Body of pancreas (tissue), 4 donors: Measurements from ENCODE around the gene C1QTNF12. TPM values are rescaled to one million over a fixed set of nuclear protein-coding genes. Genes with fewer than 3 reads are reported as not detected.

Experiments
- ATAC-seq: fragments of 150-250 bp; one replicate; pipeline ENCODE4 v1.9.1; 2016
- DNase-seq, 4 donors: peaks; one replicate each; pipeline ENCODE4 v3.0.0-alpha.2; 2019
- H3K27ac ChIP-seq, 4 donors: fragments of 200-600 bp; sonication (generic); 1 replicate in 3 of 4; 2 replicates in 1 of 4; pipeline versions ENCODE4 v1.5.1 to v1.6.1; 2016 to 2019; ENCODE audit warnings: mild to moderate bottlenecking in 1 of 4, mixed read lengths in 1 of 4, moderate library complexity in 1 of 4
- H3K27me3 ChIP-seq, 2 donors: fragments of 200-600 bp; sonication (generic); one replicate each; pipeline ENCODE4 v1.6.0; 2016; ENCODE audit warnings: mild to moderate bottlenecking in 1 of 2
- H3K36me3 ChIP-seq, 2 donors: fragments of 200-600 bp; sonication (generic); replicated peaks in 1 of 2; 2 replicates each; pipeline ENCODE4 v1.5.1; 2016; ENCODE audit warnings: low read depth in 2 of 2; ENCODE audit not compliant: insufficient read depth in 1 of 2
- H3K4me1 ChIP-seq: fragments of 200-600 bp; sonication (generic); one replicate; pipeline ENCODE4 v1.6.0; 2016
- H3K4me3 ChIP-seq, 2 donors: fragments of 200-600 bp; sonication (generic); 1 replicate in 1 of 2; 2 replicates in 1 of 2; pipeline ENCODE4 v1.5.1; 2016 to 2019
- H3K9me3 ChIP-seq, 3 donors: fragments of 200-600 bp; sonication (generic); 1 replicate in 2 of 3; 2 replicates in 1 of 3; pipeline ENCODE4 v1.5.1; 2016
- POLR2A ChIP-seq, 3 donors: fragments of 450-650 bp; IDR thresholded peaks; one replicate each; pipeline ENCODE4 v1.6.1; 2016; ENCODE audit warnings: antibody characterized with exemption in 3 of 3, mild to moderate bottlenecking in 2 of 3
- WGBS, 2 donors: methylation state at CpG; one replicate each; pipeline ENCODE4 v1.1.5; 2017; 5-methylcytosine and 5-hydroxymethylcytosine counted together
- intact Hi-C: fragments of 100-400 bp; cut with DNase I; formaldehyde crosslinking; loops from one replicate; pipeline ENCODE4 v1.15.1; 2023
- total RNA-seq, 2 donors: library from RNA; depleted of rRNA; stranded (reverse); fragments of >200 nt; gene quantifications; one replicate each; pipeline ENCODE4 v1.1.0, GENCODE V29; 2016
- TF ChIP-seq, protein P1 (sequence below), 7 experiments: fragments of 450-650 bp in 4 of 7; fragments of 200-600 bp in 3 of 7; sonication (generic) in 3 of 7; IDR thresholded peaks; one replicate each; pipeline ENCODE4 v1.5.1; 2016 to 2019; ENCODE audit warnings: antibody characterized with exemption in 7 of 7

The C1QTNF12 gene
- total RNA-seq, 2 donors from 2014 or later, result not detected

DNA sequence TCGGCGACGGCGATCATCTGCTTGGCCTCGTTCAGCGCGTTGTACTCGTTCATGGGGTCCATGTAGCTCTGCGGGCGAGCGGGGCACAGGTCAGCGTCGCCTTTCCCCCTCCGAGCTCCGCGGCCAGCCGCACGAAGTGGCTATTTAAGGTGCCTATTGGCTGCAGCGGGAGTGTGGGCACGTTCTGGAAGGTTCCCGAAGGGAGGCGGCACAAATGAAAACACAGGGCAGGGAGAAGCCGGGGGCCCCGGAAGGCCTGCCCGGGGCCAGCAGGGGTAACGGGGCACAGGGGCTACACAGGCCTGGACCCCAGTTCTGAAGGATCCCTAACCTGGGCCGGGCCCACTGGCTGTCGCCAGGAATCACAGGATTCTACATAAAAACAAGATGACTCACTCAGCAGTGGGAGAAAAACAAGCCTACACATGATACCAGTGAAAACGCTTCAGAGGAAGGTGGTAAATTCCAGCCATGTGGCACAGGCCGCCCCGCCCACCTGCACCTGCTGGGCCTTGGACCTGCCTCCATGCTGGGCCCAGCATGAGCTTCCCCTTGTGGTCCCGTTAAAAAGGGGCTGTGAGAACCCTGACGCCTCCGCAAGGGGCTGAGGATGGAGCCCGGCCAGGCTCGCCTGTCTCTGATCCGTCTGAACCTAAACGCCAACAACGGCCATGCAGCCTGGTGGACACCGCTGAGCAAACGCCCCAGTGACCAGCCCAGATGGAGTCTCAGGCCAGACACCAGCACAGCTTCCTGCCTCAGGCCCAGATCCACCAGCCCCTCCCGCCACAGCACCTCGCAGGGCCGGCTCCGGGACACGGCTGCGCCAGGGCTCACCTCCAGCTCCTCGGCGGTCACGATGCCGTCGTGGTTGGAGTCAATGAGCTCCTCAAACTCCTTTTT is 28.6 kb downstream of the C1QTNF12 start:
- H3K27me3 ChIP-seq, result no peaks in the 10 kb centered on the region
- ATAC-seq (no peak), DNase-seq (no peak)
- no peaks in the 10 kb centered on the region for H3K9me3 ChIP-seq
- intact Hi-C loops, result no loop called here
- peaks cover 8 to 19% of the 10 kb centered on the region in 2 donors for H3K36me3 ChIP-seq
- H3K27ac ChIP-seq, result no peak overlapping the region
- TF ChIP-seq POLR2A (IDR thresholded peaks at IDR 0.05), result no peak
- TF ChIP-seq, protein P1, sequence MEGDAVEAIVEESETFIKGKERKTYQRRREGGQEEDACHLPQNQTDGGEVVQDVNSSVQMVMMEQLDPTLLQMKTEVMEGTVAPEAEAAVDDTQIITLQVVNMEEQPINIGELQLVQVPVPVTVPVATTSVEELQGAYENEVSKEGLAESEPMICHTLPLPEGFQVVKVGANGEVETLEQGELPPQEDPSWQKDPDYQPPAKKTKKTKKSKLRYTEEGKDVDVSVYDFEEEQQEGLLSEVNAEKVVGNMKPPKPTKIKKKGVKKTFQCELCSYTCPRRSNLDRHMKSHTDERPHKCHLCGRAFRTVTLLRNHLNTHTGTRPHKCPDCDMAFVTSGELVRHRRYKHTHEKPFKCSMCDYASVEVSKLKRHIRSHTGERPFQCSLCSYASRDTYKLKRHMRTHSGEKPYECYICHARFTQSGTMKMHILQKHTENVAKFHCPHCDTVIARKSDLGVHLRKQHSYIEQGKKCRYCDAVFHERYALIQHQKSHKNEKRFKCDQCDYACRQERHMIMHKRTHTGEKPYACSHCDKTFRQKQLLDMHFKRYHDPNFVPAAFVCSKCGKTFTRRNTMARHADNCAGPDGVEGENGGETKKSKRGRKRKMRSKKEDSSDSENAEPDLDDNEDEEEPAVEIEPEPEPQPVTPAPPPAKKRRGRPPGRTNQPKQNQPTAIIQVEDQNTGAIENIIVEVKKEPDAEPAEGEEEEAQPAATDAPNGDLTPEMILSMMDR (IDR thresholded peaks at IDR 0.05), result no peak
- WGBS, 2 donors, result 91 to 93% methylated on average over 29 to 47 of the region's 52 CpGs
- no peaks in the 10 kb centered on the region for H3K4me1 ChIP-seq
- no peak overlapping the region for H3K4me3 ChIP-seq

DNA sequence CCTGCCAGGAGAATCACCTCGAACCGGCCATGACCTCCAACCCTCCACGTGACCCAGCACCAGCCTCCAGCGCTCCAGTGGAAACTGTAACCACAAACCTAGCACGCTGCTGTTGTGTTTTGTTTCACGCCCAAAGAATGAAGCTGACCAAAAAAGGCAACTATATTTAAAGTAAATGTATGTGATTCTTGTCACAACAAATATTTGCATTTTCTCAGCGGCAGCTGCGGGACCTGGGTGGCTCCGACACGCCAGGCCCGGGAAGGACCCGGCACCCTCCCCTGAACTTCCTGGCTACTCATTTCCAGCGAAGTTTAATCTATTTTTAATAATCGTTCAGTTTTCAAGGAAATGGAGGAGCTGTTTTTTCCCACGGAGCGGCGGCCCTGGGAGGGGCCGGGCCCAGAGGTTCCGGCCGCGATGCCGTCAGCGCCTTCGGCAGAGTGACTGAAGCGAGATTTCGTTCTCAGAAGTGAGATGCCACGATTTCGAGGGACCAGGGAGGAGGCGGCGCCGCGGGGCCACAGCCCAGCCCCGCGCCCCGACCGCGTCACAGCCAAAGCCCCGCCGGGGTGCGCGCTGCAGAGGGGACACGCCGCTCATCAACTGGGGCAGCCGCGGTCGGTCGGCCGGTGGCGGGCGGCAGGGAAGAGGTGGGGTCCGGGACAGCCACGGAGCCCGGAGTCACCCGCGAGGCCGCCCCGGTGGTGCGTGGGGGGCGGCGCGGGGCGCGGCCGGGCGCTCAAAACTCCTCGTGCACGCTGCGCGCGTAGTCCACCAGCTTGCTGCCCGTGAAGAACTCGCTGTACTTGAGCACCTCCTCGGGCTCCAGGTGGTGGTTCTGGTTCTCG is 29.5 kb downstream of the C1QTNF12 start:
- no peak for DNase-seq
- intact Hi-C loops, result no loop called here
- 90 to 92% methylated on average over 58 to 60 of the region's 74 CpGs for WGBS, 2 donors
- Histone ChIP-seq H3K9me3 (no peaks in the 10 kb centered on the region), H3K4me3 (no peak overlapping the region), H3K27me3 (no peaks in the 10 kb centered on the region), H3K36me3 (peaks cover 0 to 12% of the 10 kb centered on the region in 2 donors), H3K27ac (no peak overlapping the region), H3K4me1 (no peaks in the 10 kb centered on the region)
- no peak for ATAC-seq
- no peak for TF ChIP-seq POLR2A (IDR thresholded peaks at IDR 0.05)
- TF ChIP-seq, protein P1 (IDR thresholded peaks at IDR 0.05), result no peak

DNA sequence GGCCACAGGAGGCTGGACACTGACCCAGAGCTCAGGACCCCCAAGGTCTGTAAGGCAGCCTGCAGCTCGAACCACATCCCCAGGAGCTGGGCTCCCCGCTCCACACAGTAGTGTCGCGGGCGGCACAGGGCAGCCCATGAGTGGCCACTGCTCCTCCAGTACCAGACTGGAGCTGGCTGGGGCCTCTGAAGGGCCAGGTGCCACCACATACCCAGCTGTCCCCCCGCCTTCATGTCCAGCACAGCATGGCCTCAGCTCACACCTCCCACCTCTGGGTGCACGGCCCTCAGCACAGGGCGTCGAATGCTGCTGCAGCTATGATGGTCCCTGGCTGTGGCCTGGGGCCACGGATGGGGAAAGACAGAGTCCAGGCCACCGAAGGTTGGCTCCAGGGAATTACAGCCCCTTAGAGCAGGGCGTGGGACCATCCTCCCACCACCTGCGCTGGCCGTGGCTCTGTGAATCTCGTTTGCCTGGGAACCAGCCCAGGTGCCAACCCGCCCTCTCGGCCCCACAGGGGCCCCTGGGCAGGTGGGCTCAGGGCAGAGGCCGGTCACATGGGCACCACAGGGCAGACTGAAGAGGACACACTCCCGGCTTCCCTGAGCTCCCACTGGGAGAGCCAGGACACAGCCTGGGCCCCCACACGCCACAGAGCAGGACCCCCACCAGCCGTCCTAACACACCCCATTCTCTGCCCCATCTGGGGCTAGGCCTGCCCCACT is 30.5 kb downstream of the C1QTNF12 start:
- Histone ChIP-seq H3K27ac (no peak overlapping the region), H3K36me3 (peaks cover 0 to 7% of the 10 kb centered on the region in 2 donors), H3K4me1 (no peaks in the 10 kb centered on the region), H3K27me3 (no peaks in the 10 kb centered on the region), H3K4me3 (no peak overlapping the region), H3K9me3 (no peaks in the 10 kb centered on the region)
- DNase-seq, result no peak
- 79 to 97% methylated on average over 3 to 21 of the region's 21 CpGs for WGBS, 2 donors
- intact Hi-C loops, result no loop called here
- no peak for TF ChIP-seq POLR2A (IDR thresholded peaks at IDR 0.05)
- TF ChIP-seq, protein P1 (IDR thresholded peaks at IDR 0.05), result no peak
- no peak for ATAC-seq

DNA sequence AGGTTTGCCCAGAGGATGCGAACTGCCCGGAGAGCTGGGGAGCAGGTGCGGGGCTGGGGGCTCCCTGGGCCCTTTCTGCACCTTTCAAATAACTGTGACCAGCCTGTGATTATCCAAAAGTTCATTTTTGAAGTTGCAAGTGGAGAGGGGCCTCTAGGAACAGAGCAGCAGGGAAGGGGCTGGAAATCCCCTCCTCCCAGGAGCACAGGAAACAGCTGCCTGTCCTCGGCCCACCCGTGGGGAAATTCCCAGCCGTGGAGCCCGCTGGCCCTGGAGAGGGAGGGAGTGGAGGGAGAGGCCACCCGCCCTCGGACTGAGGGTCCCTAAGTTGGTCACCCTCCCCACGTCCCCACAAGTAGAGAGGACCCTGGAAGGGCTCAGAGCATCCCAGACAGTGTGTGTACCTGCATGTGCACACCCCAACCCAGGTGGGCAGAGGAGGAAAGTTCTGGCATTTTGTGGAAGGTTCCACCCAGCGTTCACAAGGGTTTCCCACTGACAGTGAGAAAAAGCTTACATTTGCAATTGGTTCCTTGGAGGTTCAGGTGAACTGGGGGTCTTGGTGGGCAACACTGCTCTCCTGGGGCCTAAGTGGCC is 31.3 kb downstream of the C1QTNF12 start:
- TF ChIP-seq, protein P1 (IDR thresholded peaks at IDR 0.05), result no peak
- TF ChIP-seq POLR2A (IDR thresholded peaks at IDR 0.05), result no peak
- Histone ChIP-seq H3K27ac (no peak overlapping the region), H3K9me3 (no peaks in the 10 kb centered on the region), H3K27me3 (no peaks in the 10 kb centered on the region), H3K4me1 (no peaks in the 10 kb centered on the region), H3K4me3 (no peak overlapping the region), H3K36me3 (peaks cover 0 to 2% of the 10 kb centered on the region in 2 donors)
- DNase-seq, result no peak
- 52 to 54% methylated on average over 4 to 10 of the region's 11 CpGs for WGBS, 2 donors
- ATAC-seq, result no peak
- intact Hi-C loops, result no loop called here
